Thyroid gland (tissue), 4 donors: ENCODE data around the gene PCDHGB2. TPM values are rescaled to one million over a fixed set of nuclear protein-coding genes. Genes with fewer than 3 reads are reported as not detected.
"Not testable (repeated sequence)": the region's sequence is repeated elsewhere in the genome, so short reads cannot be mapped to it uniquely, and the experiment has no call there.

ENCODE experiments used
- DNase-seq, 2 donors: peaks; one replicate each; pipeline ENCODE4 v3.0.0-alpha.2; 2019
- H3K27ac ChIP-seq, 3 donors: fragments of 200-600 bp; sonication (generic); 1 replicate in 2 of 3; 2 replicates in 1 of 3; pipeline ENCODE4 v1.5.1; 2016 to 2019; ENCODE audit warnings: mild to moderate bottlenecking in 1 of 3, moderate library complexity in 1 of 3
- H3K27me3 ChIP-seq: fragments of 200-600 bp; sonication (generic); one replicate; pipeline ENCODE4 v1.5.1; 2019
- H3K36me3 ChIP-seq, 2 donors: fragments of 200-600 bp; sonication (generic); one replicate each; pipeline ENCODE4 v1.5.1; 2016 to 2019
- H3K4me1 ChIP-seq, 2 donors: fragments of 200-600 bp; sonication (generic); one replicate each; pipeline ENCODE4 v1.5.1; 2017 to 2019
- H3K4me3 ChIP-seq, 3 donors: fragments of 200-600 bp; sonication (generic); replicated peaks in 1 of 3; 1 replicate in 2 of 3; 2 replicates in 1 of 3; pipeline ENCODE4 v1.5.1; 2016; ENCODE audit warnings: mild to moderate bottlenecking in 1 of 3
- H3K9me3 ChIP-seq: fragments of 200-600 bp; sonication (generic); one replicate; pipeline ENCODE4 v1.5.1; 2017
- POLR2A ChIP-seq, 2 donors: fragments of 450-650 bp; IDR thresholded peaks; one replicate each; pipeline ENCODE4 v1.6.1; 2017; ENCODE audit warnings: antibody characterized with exemption in 2 of 2, mild to moderate bottlenecking in 2 of 2, moderate library complexity in 1 of 2
- WGBS, 2 donors: methylation state at CpG; one replicate each; pipeline ENCODE4 v1.1.5; 2017; 5-methylcytosine and 5-hydroxymethylcytosine counted together
- intact Hi-C: fragments of 100-400 bp; cut with DNase I; formaldehyde crosslinking; loops from one replicate; pipeline ENCODE4 v1.15.1; 2023
- total RNA-seq, 4 donors: library from RNA; depleted of rRNA; stranded (reverse); fragments of >200 nt; gene quantifications; one replicate each; pipeline ENCODE4 v1.2.3, GENCODE V29; 2016
- TF ChIP-seq, protein P1 (sequence below), 6 experiments: fragments of 200-600 bp in 3 of 6; fragments of 450-650 bp in 3 of 6; sonication (generic) in 3 of 6; IDR thresholded peaks; one replicate each; pipeline ENCODE4 v1.5.1; 2016 to 2019; ENCODE audit warnings: antibody characterized with exemption in 6 of 6, mild to moderate bottlenecking in 2 of 6, inconsistent platforms in 1 of 6, moderate library complexity in 1 of 6

PCDHGB2 gene
- total RNA-seq, 4 donors from 2014 or later: 4.4 to 7.6 (median 6.6) TPM

- H3K36me3 ChIP-seq, H3K27me3 ChIP-seq, H3K4me1 ChIP-seq, H3K9me3 ChIP-seq, intact Hi-C loops, H3K27ac ChIP-seq: not testable (repeated sequence)
- WGBS, 2 donors: 8 to 11% methylated on average over 21 of the region's 43 CpGs
- TF ChIP-seq, protein P1, sequence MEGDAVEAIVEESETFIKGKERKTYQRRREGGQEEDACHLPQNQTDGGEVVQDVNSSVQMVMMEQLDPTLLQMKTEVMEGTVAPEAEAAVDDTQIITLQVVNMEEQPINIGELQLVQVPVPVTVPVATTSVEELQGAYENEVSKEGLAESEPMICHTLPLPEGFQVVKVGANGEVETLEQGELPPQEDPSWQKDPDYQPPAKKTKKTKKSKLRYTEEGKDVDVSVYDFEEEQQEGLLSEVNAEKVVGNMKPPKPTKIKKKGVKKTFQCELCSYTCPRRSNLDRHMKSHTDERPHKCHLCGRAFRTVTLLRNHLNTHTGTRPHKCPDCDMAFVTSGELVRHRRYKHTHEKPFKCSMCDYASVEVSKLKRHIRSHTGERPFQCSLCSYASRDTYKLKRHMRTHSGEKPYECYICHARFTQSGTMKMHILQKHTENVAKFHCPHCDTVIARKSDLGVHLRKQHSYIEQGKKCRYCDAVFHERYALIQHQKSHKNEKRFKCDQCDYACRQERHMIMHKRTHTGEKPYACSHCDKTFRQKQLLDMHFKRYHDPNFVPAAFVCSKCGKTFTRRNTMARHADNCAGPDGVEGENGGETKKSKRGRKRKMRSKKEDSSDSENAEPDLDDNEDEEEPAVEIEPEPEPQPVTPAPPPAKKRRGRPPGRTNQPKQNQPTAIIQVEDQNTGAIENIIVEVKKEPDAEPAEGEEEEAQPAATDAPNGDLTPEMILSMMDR (IDR thresholded peaks at IDR 0.05): peak in 5 of 6 experiments; percentile 18 to 66 (median 61)
- DNase-seq: peak; percentile 57 to 65
- H3K4me3 ChIP-seq: peak within 1 kb of the TSS in 1 of 3 donors; percentile 13
These were observed 38.2 kb downstream of the PCDHGB2 start, which contains the start of gene PCDHGB5 for GRCh38 chr5:141397756-141398551. TSS of gene PCDHGB5 (plus strand) at chr5:141397947. CDS start at chr5:141398128, 181 bp downstream.

DNA sequence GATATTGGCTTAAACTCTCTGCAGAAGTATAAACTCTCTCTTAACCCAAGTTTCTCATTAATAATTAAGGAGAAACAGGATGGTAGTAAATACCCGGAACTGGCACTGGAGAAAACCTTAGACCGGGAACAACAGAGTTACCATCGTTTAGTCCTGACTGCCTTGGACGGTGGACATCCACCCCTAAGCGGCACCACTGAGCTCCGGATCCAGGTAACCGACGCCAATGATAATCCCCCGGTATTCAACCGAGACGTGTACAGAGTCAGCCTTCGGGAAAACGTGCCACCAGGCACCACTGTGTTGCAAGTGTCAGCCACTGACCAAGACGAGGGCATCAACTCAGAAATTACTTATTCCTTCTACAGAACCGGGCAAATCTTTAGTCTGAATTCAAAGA lies 38.8 kb downstream of the PCDHGB2 start:
- TF ChIP-seq POLR2A (IDR thresholded peaks at IDR 0.05): no peak
- TF ChIP-seq, protein P1 (IDR thresholded peaks at IDR 0.05): no peak

DNA sequence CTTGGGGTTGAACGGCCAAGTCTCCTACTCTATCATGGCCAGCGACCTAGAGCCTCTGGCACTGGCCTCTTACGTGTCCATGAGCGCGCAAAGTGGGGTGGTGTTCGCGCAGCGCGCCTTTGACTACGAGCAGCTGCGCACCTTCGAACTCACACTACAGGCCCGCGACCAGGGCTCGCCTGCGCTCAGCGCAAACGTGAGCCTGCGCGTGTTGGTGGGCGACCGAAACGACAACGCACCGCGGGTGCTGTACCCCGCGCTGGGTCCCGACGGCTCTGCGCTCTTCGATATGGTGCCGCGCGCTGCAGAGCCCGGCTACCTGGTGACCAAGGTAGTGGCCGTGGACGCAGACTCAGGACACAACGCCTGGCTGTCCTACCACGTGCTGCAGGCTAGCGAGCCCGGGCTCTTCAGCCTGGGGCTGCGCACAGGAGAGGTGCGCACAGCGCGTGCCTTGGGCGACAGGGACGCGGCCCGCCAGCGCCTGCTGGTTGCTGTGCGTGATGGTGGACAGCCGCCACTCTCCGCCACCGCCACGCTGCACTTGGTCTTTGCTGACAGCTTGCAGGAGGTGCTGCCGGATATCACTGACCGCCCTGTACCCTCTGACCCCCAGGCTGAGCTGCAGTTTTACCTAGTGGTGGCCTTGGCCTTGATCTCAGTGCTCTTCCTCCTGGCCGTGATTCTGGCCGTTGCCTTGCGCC lies 39.9 kb downstream of the PCDHGB2 start:
- intact Hi-C loops: no loop called here
- peaks cover 4 to 7% of the 10 kb centered on the region in 2 donors for H3K4me1 ChIP-seq
- H3K36me3 ChIP-seq: no peaks in the 10 kb centered on the region
- H3K9me3 ChIP-seq: no peaks in the 10 kb centered on the region
- TF ChIP-seq, protein P1 (IDR thresholded peaks at IDR 0.05): no peak
- no peak for TF ChIP-seq POLR2A (IDR thresholded peaks at IDR 0.05)
- no peak overlapping the region for H3K27ac ChIP-seq
- H3K27me3 ChIP-seq: no peaks in the 10 kb centered on the region
- no peak overlapping the region for H3K4me3 ChIP-seq
- DNase-seq: no peak
- WGBS, 2 donors: 16 to 34% methylated on average over 10 to 20 of the region's 61 CpGs

More for the DNA sequence above, 38.8 kb downstream of the PCDHGB2 start:
- WGBS, 2 donors: 18 to 22% methylated on average over 15 of the region's 15 CpGs
- H3K36me3 ChIP-seq: no peaks in the 10 kb centered on the region
- peaks cover 4 to 7% of the 10 kb centered on the region in 2 donors for H3K4me1 ChIP-seq
- no peaks in the 10 kb centered on the region for H3K9me3 ChIP-seq
- H3K27ac ChIP-seq: no peak overlapping the region
- no peak overlapping the region for H3K4me3 ChIP-seq
- H3K27me3 ChIP-seq: no peaks in the 10 kb centered on the region
- DNase-seq: no peak
- intact Hi-C loops: no loop called here

GRCh38 chr5:141402553-141403243 lies 42.9 kb downstream of the PCDHGB2 start, which contains the start of gene PCDHGA9:
TSS of gene PCDHGA9 (plus strand) at chr5:141402778. CDS start at chr5:141402953, 175 bp downstream.
- TF ChIP-seq POLR2A (IDR thresholded peaks at IDR 0.05): no peak
- TF ChIP-seq, protein P1 (IDR thresholded peaks at IDR 0.05): peak in 3 of 6 experiments; percentile 20 to 45 (median 35)
- H3K4me1 ChIP-seq: peaks cover 4 to 7% of the 10 kb centered on the region in 2 donors
- no peaks in the 10 kb centered on the region for H3K9me3 ChIP-seq
- H3K27ac ChIP-seq: no peak within 1 kb of the TSS
- intact Hi-C loops: no loop called here
- H3K36me3 ChIP-seq: no peaks in the 10 kb centered on the region
- peak in 1 of 2 donors; percentile 44 for DNase-seq
- WGBS, 2 donors: 13 to 16% methylated on average over 27 of the region's 27 CpGs
- peak within 1 kb of the TSS in 1 of 3 donors; percentile 19 for H3K4me3 ChIP-seq
- H3K27me3 ChIP-seq: no peaks in the 10 kb centered on the region
